Pancreas (tissue), 10 donors: ENCODE results near the gene SNAPC4. TPM values are rescaled to one million over a fixed set of nuclear protein-coding genes. Genes with fewer than 3 reads are reported as not detected.

Source experiments
- ATAC-seq, 4 donors: fragments of 200-7000 bp; cut with Tn5 transposase; one replicate each; pipeline versions ENCODE4 v1.8.0 to v1.9.1; 2020; ENCODE audit warnings: mild to moderate bottlenecking in 4 of 4, moderate library complexity in 4 of 4
- DNase-seq, 6 donors: peaks; one replicate each; pipeline ENCODE4 v3.0.0-alpha.2; 2020
- FAIRE-seq: peaks from 2 replicates; lab custom pipeline; 2012; peaks lifted over from hg19 to GRCh38; lab: Jason Lieb, UNC
- H3K27ac ChIP-seq, 4 donors: fragments of 200-600 bp; sonication (generic); 1 replicate in 3 of 4; 2 replicates in 1 of 4; pipeline versions ENCODE4 v1.5.0 to v1.8.0; 2020
- H3K27me3 ChIP-seq, 4 donors: fragments of 200-600 bp; one replicate each; pipeline ENCODE4 v1.8.0; 2021
- H3K36me3 ChIP-seq, 3 donors: fragments of 200-600 bp; sonication (generic) in 1 of 3; one replicate each; pipeline versions ENCODE4 v1.5.0 to v1.8.0; 2020 to 2021
- H3K4me1 ChIP-seq, 3 donors: fragments of 200-600 bp; one replicate each; pipeline ENCODE4 v1.8.0; 2021
- H3K4me3 ChIP-seq, 4 donors: fragments of 200-600 bp; sonication (generic) in 2 of 4; one replicate each; pipeline versions ENCODE4 v1.5.0 to v1.8.0; 2020 to 2021
- H3K9me3 ChIP-seq, 4 donors: fragments of 200-600 bp; one replicate each; pipeline ENCODE4 v1.8.0; 2021
- CTCF ChIP-seq, 4 donors: fragments of 200-600 bp; sonication (generic) in 3 of 4; IDR thresholded peaks; one replicate each; pipeline versions ENCODE4 v1.5.0 to v1.8.0; 2021; ENCODE audit warnings: antibody characterized with exemption in 4 of 4
- WGBS, 2 donors: extraction: QIAGEN DNeasy Blood & Tissue Kit; methylation state at CpG; one replicate each; pipeline ENCODE4 v1.1.7; 2013; 5-methylcytosine and 5-hydroxymethylcytosine counted together
- intact Hi-C, 3 donors: fragments of 100-400 bp; cut with DNase I; formaldehyde crosslinking; loops; one replicate each; pipeline versions ENCODE4 v1.11.1 to v1.14.2; 2022
- polyA plus RNA-seq, 2 donors: library from polyadenylated mRNA; stranded (reverse); fragments of 200-250 nt; gene quantifications; one replicate each; pipeline ENCODE4 v1.2.3, GENCODE V29; 2013
- total RNA-seq, 6 donors: library from RNA; stranded (reverse); fragmentation: NEBNext Ultra II Directional in 4 of 6; extraction: Animal tissue kit (Norgen Biotek cat#: 25700) in 4 of 6; gene quantifications; one replicate each; pipeline versions ENCODE4 v1.2.1 to v1.2.4, GENCODE V29; 2021 to 2023
- donor health status: healthy with polysubstance abuse.
- donor health status: DM: no; HTN: no; CAD: no; lungs with moderate emphysema.
- donor health status: DM: no; HTN: no; CAD: no.
- donor health status: control.
- donor health status: control.
- donor health status: Bipolar disorder and iron deficiency.
- donor health status: DM: yes; HTN: yes; CAD: no.
- donor health status: DM: no; HTN: no; CAD: no.
- donor health status: DM: no; HTN: no; CAD: no.
- donor health status: DM: yes; HTN: yes; CAD: no.

Gene SNAPC4
- total and polyA plus RNA-seq, 8 donors, result 3.8 to 22.0 (median 5.2) TPM

GRCh38 chr9:136423432-136424146, 23.6 kb upstream of the SNAPC4 start:
- Histone ChIP-seq H3K9me3 (no peaks in the 10 kb centered on the region), H3K4me3 (no peak overlapping the region), H3K4me1 (no peaks in the 10 kb centered on the region), H3K36me3 (peaks cover 0 to 41% (median 27%) of the 10 kb centered on the region in 3 donors), H3K27ac (no peak overlapping the region), H3K27me3 (no peaks in the 10 kb centered on the region)
- 93 to 97% methylated on average over 43 of the region's 43 CpGs for WGBS, 2 donors
- ATAC-seq, result no peak
- TF ChIP-seq CTCF (IDR thresholded peaks at IDR 0.05), result no peak
- FAIRE-seq, result no peak
- intact Hi-C loops, result no loop called here
- DNase-seq, result peak in 1 of 6 donors; percentile 54

GRCh38 chr9:136422876-136423275, 22.9 kb upstream of the SNAPC4 start:
- FAIRE-seq (no peak), ATAC-seq (no peak), DNase-seq (peak in 1 of 6 donors; percentile 51)
- Histone ChIP-seq H3K4me1 (no peaks in the 10 kb centered on the region), H3K36me3 (peaks cover 0 to 48% (median 32%) of the 10 kb centered on the region in 3 donors), H3K9me3 (no peaks in the 10 kb centered on the region), H3K4me3 (no peak overlapping the region), H3K27me3 (no peaks in the 10 kb centered on the region), H3K27ac (no peak overlapping the region)
- intact Hi-C loops, result no loop called here
- TF ChIP-seq CTCF (IDR thresholded peaks at IDR 0.05), result no peak
- WGBS, 2 donors, result 96% methylated on average over 26 of the region's 26 CpGs

GRCh38 chr9:136421791-136422190, 21.8 kb upstream of the SNAPC4 start:
- DNase-seq (peak in 1 of 6 donors; percentile 62), ATAC-seq (no peak), FAIRE-seq (no peak)
- Histone ChIP-seq H3K27me3 (no peaks in the 10 kb centered on the region), H3K4me1 (no peaks in the 10 kb centered on the region), H3K9me3 (no peaks in the 10 kb centered on the region), H3K4me3 (no peak overlapping the region), H3K27ac (no peak overlapping the region), H3K36me3 (peaks cover 0 to 59% (median 38%) of the 10 kb centered on the region in 3 donors)
- intact Hi-C loops, result no loop called here
- TF ChIP-seq CTCF (IDR thresholded peaks at IDR 0.05), result no peak
- WGBS, 2 donors, result 90 to 91% methylated on average over 21 of the region's 21 CpGs

GRCh38 chr9:136419092-136419420, 19.1 kb upstream of the SNAPC4 start:
- ATAC-seq, result no peak

More at GRCh38 chr9:136419092-136419420, 19.1 kb upstream of the SNAPC4 start:
- WGBS, 2 donors, result 93 to 94% methylated on average over 11 to 12 of the region's 12 CpGs
- Histone ChIP-seq H3K4me1 (no peaks in the 10 kb centered on the region), H3K27ac (no peak overlapping the region), H3K36me3 (peaks cover 0 to 83% (median 45%) of the 10 kb centered on the region in 3 donors), H3K4me3 (no peak overlapping the region), H3K27me3 (no peaks in the 10 kb centered on the region), H3K9me3 (no peaks in the 10 kb centered on the region)
- intact Hi-C loops, result no loop called here
- DNase-seq (peak in 1 of 6 donors; percentile 19), FAIRE-seq (no peak)
- no peak for TF ChIP-seq CTCF (IDR thresholded peaks at IDR 0.05)
